NB4 (cell line): ENCODE results near the gene NSUN6.
A peak's percentile ranks its signal among the peaks of the same experiment; 100 is the strongest.

ENCODE experiments used
- DNase-seq: peaks from one replicate; pipeline ENCODE4 v3.0.0; 2010; ENCODE audit warnings: low read depth
- H3K4me3 ChIP-seq: one replicate; pipeline ENCODE4 v1.5.1; 2011; ENCODE audit warnings: mild to moderate bottlenecking, low read depth, low read length, moderate library complexity
- MYC ChIP-seq: IDR thresholded peaks from 2 replicates; pipeline ENCODE4 v1.6.1; 2011; ENCODE audit warnings: low read depth, low read length
- POLR2A ChIP-seq: IDR thresholded peaks from 2 replicates; pipeline ENCODE4 v1.6.1; 2011; ENCODE audit warnings: mild to moderate bottlenecking; ENCODE audit not compliant: insufficient read length; ENCODE audit errors: extremely low read depth
- TF ChIP-seq, protein P1 (sequence below): IDR thresholded peaks from 2 replicates; pipeline ENCODE4 v1.6.1; 2011; ENCODE audit warnings: low read depth, low read length
- TF ChIP-seq, protein P2 (sequence below): IDR thresholded peaks from one replicate; pipeline ENCODE4 v1.5.1; 2012; ENCODE audit warnings: low read depth, low read length

NSUN6 gene

DNA sequence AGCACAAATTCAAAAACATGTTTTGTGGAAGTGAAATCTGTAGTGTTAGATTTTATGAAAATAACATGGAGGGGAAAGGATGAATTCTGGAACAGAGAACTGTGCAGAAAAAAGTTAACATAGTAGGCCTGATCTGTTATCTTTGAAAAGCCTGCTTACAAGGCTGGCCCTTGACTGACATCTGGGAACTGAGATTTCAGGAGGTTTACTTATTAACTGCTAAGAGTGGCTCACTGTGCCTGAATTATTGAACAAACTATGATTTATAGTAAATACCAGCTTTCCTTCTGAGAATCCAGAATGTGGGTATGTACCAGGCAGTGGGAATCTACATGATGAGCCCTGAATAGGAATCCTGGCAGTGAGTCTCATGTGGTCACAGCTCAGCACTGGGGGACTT, 30.5 kb downstream of the NSUN6 start:
- no peak overlapping the region for H3K4me3 ChIP-seq
- DNase-seq, result no peak
- TF ChIP-seq MYC, result no peak
- TF ChIP-seq, protein P1, sequence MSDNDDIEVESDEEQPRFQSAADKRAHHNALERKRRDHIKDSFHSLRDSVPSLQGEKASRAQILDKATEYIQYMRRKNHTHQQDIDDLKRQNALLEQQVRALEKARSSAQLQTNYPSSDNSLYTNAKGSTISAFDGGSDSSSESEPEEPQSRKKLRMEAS, result no peak
- TF ChIP-seq POLR2A, result no peak
- TF ChIP-seq, protein P2, sequence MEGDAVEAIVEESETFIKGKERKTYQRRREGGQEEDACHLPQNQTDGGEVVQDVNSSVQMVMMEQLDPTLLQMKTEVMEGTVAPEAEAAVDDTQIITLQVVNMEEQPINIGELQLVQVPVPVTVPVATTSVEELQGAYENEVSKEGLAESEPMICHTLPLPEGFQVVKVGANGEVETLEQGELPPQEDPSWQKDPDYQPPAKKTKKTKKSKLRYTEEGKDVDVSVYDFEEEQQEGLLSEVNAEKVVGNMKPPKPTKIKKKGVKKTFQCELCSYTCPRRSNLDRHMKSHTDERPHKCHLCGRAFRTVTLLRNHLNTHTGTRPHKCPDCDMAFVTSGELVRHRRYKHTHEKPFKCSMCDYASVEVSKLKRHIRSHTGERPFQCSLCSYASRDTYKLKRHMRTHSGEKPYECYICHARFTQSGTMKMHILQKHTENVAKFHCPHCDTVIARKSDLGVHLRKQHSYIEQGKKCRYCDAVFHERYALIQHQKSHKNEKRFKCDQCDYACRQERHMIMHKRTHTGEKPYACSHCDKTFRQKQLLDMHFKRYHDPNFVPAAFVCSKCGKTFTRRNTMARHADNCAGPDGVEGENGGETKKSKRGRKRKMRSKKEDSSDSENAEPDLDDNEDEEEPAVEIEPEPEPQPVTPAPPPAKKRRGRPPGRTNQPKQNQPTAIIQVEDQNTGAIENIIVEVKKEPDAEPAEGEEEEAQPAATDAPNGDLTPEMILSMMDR, result no peak

DNA sequence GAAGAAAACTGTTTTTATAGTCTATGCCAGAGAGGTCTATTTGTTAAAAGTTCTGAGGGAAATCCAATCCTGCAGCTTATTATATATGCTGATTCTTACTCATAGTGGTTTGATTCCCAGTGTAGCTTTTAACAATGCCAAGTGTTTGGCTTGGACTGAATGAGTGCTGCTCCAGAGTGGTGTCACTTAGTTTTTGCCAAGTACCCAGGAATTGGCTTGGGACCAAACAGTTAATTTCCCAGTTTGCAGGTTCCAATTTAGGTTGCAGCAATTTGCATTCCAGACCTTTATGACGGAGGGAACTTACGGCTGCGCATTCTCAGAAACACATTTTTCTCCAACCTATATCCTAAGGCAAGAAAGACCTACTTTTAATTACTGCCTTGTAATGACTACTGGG, 32.4 kb downstream of the NSUN6 start:
- H3K4me3 ChIP-seq, result no peak overlapping the region
- TF ChIP-seq, protein P2, result no peak
- TF ChIP-seq, protein P1, result no peak
- TF ChIP-seq POLR2A, result no peak
- no peak for TF ChIP-seq MYC
- DNase-seq, result no peak

DNA sequence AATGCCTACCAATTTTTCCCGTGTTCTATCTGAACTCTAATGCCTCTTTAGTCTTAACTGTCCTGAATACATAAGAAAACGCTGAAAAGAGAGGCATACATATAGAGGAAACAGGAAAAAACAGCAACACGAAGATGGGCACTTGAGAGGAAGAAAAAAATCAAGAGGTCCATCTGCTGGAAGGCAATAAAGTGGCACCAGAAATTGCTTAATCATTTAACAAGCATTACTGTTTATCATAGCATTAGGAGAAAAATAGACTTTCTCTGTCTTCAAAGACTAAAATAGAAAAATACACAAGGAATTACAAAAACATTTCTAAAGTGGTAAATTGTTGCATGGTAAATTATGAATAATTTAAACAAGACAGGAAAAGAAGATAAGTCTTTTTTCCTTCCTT, 35.0 kb downstream of the NSUN6 start:
- TF ChIP-seq POLR2A, result no peak
- peak; percentile 9 for DNase-seq
- H3K4me3 ChIP-seq, result no peak overlapping the region

DNA sequence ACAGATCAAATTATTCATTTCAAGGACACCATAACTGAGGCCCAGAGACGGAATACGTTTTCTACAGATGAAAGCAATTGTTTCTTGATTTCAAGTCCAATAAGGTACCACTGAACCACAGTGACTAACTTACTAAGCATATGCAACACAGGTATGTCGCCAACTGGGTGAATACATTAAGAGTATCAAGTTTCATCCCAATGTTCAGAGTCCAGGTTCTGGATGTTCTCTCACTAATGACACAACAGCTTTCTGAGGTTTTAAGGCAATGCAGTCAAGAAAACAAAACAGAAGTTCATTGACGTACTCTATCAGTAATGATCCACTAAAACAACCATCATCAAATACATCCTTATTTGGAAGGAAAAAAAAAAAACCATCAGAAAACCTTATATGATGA, 35.8 kb downstream of the NSUN6 start:
- TF ChIP-seq, protein P1, result no peak
- TF ChIP-seq, protein P2, result no peak
- TF ChIP-seq MYC (no peak), POLR2A (no peak)
- no peak for DNase-seq

DNA sequence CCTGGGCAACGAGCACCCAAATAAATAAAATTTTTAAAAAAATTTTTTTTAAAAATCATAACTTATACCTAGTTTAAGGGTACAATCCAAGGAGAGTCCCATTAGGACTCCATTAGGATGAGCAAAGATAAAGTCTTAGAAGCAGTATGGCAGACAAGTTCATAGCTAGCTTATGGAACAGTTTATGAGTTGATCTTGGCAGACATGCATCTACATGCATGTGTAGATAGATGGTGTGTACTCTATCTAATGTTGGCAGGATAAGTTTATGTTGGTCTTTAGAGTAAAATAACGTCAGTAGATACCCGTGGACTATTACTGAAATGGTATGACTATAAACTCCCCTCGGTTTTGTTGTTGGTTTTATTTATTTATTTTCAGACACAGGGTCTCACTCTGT, 40.2 kb downstream of the NSUN6 start:
- H3K4me3 ChIP-seq, result no peak overlapping the region
- TF ChIP-seq POLR2A, result no peak
- no peak for TF ChIP-seq MYC
- TF ChIP-seq, protein P2, result no peak
- TF ChIP-seq, protein P1, result no peak
- DNase-seq, result no peak

More for the DNA sequence above, 35.8 kb downstream of the NSUN6 start:
- no peak overlapping the region for H3K4me3 ChIP-seq

DNA sequence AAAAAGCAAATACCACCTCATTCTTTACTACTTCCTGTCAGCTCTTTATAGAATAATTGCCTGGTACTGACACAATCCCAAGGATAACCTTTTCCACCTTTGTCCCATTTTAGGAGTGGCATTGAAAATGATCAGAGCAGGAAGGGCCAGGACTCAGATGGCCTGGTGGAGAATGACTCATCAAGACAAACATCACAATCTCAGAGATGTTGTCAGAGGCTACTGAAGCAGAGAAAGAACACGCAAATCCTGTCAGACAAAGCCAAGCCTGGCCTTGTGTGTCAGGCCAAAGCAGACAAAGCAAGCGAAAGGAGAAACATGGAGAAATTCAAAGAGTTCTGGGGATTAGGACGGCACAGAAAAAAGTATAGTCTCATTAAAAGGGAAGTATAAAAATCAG, 40.9 kb downstream of the NSUN6 start:
- H3K4me3 ChIP-seq, result no peak overlapping the region
- TF ChIP-seq MYC (no peak), POLR2A (no peak)
- TF ChIP-seq, protein P1, result no peak
- TF ChIP-seq, protein P2, result no peak
- DNase-seq, result no peak
